ENCODE data around the gene PUS10.

Gene PUS10

GRCh38 chr2:60948926-60949579 lies 69.0 kb downstream of the PUS10 start:
- TF ChIP-seq CTCF (IDR thresholded peaks at IDR 0.05), result no peak

- no peak for TF ChIP-seq CTCF (IDR thresholded peaks at IDR 0.05)
Observed at GRCh38 chr2:60948161-60948560, 69.9 kb downstream of the PUS10 start.

- TF ChIP-seq CTCF (IDR thresholded peaks at IDR 0.05), result no peak
Observed at GRCh38 chr2:60947056-60947455, 71.0 kb downstream of the PUS10 start.

- TF ChIP-seq CTCF (IDR thresholded peaks at IDR 0.05), result no peak
Observed at GRCh38 chr2:60945341-60945740, 72.7 kb downstream of the PUS10 start.

GRCh38 chr2:60939622-60940021 lies 78.4 kb downstream of the PUS10 start:
- TF ChIP-seq CTCF (IDR thresholded peaks at IDR 0.05), result no peak

GRCh38 chr2:60938301-60938700 lies 79.8 kb downstream of the PUS10 start:
- no peak for TF ChIP-seq CTCF (IDR thresholded peaks at IDR 0.05)

GRCh38 chr2:60936757-60937156 lies 81.3 kb downstream of the PUS10 start:
- TF ChIP-seq CTCF (IDR thresholded peaks at IDR 0.05), result no peak

- no peak for TF ChIP-seq CTCF (IDR thresholded peaks at IDR 0.05)
Observed at GRCh38 chr2:60934165-60934722, 83.8 kb downstream of the PUS10 start.
